ENCODE data around the gene PSMD9. TPM values are rescaled to one million over a fixed set of nuclear protein-coding genes. Genes with fewer than 3 reads are reported as not detected.

Gene PSMD9
- total RNA-seq, 1 experiment from 2014 or later, result 62.7 TPM

DNA sequence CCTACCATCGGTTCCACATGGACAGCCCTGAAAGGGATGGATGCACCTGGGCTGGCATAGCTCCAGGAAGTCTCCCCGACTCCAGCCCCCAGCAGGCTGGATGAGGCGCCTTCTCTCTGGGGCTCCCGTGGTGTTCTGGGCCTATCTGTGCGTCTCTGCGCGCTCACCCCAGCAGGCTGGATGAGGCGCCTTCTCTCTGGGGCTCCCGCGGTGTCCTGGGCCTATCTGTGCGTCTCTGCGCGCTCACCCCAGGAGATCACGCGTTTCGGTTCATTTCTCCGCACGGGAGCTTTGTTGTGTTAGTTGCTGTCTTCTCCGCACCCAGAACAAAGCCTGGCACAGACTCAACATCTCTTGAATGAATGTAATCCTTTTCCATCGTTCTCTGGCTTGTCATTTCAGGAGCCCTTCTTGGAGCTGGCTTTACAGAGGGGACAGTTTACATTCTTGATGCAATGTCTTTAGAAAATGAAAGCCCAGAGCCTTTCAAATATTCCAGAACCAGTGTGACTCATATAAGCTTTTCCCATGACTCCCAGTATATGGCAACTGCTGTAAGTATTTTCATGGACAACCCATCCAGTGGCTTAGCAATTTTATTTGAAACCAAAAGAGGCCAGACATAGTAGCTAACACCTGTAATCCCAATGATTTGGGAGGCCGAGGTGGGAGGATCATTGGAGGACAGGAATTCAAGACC lies 70.1 kb downstream of the PSMD9 start:
- POLR2A ChIA-PET, result interaction anchor here (0.6 kb wide), 1 partner anchor 223 kb away, joined by 5 read pairs; no protein-coding TSS in a partner anchor
- BruUV-seq (replicated peaks), result no TSS peak
- no peaks in the 10 kb centered on the region for H3K27me3 ChIP-seq (ENCODE audit: control insufficient read depth, insufficient read depth, low read length)
- H3K27ac ChIP-seq (ENCODE audit: low read length), result no peak overlapping the region
- no peak for DNase-seq (ENCODE audit: low read depth, low spot score)
- CTCF ChIA-PET, result no interaction called here
- TF ChIP-seq TCF7L2 (IDR thresholded peaks at IDR 0.05; ENCODE audit: low read depth, low read length) (no peak), POLR2AphosphoS5 (IDR thresholded peaks at IDR 0.05; ENCODE audit: low read depth, low read length) (no peak), SIN3A (IDR thresholded peaks at IDR 0.05; ENCODE audit: borderline replicate concordance, insufficient read depth, low read depth, low read length) (no peak)
- TF ChIP-seq, protein P1, sequence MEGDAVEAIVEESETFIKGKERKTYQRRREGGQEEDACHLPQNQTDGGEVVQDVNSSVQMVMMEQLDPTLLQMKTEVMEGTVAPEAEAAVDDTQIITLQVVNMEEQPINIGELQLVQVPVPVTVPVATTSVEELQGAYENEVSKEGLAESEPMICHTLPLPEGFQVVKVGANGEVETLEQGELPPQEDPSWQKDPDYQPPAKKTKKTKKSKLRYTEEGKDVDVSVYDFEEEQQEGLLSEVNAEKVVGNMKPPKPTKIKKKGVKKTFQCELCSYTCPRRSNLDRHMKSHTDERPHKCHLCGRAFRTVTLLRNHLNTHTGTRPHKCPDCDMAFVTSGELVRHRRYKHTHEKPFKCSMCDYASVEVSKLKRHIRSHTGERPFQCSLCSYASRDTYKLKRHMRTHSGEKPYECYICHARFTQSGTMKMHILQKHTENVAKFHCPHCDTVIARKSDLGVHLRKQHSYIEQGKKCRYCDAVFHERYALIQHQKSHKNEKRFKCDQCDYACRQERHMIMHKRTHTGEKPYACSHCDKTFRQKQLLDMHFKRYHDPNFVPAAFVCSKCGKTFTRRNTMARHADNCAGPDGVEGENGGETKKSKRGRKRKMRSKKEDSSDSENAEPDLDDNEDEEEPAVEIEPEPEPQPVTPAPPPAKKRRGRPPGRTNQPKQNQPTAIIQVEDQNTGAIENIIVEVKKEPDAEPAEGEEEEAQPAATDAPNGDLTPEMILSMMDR (IDR thresholded peaks at IDR 0.05), result no peak
- TF ChIP-seq, protein P2, sequence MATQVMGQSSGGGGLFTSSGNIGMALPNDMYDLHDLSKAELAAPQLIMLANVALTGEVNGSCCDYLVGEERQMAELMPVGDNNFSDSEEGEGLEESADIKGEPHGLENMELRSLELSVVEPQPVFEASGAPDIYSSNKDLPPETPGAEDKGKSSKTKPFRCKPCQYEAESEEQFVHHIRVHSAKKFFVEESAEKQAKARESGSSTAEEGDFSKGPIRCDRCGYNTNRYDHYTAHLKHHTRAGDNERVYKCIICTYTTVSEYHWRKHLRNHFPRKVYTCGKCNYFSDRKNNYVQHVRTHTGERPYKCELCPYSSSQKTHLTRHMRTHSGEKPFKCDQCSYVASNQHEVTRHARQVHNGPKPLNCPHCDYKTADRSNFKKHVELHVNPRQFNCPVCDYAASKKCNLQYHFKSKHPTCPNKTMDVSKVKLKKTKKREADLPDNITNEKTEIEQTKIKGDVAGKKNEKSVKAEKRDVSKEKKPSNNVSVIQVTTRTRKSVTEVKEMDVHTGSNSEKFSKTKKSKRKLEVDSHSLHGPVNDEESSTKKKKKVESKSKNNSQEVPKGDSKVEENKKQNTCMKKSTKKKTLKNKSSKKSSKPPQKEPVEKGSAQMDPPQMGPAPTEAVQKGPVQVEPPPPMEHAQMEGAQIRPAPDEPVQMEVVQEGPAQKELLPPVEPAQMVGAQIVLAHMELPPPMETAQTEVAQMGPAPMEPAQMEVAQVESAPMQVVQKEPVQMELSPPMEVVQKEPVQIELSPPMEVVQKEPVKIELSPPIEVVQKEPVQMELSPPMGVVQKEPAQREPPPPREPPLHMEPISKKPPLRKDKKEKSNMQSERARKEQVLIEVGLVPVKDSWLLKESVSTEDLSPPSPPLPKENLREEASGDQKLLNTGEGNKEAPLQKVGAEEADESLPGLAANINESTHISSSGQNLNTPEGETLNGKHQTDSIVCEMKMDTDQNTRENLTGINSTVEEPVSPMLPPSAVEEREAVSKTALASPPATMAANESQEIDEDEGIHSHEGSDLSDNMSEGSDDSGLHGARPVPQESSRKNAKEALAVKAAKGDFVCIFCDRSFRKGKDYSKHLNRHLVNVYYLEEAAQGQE (IDR thresholded peaks at IDR 0.05; ENCODE audit: insufficient read depth in 1 of 2, low read depth in 2 of 2, low read length in 1 of 2), result no peak
- no peaks in the 10 kb centered on the region for H3K4me1 ChIP-seq (ENCODE audit: control insufficient read depth, insufficient read depth, low read length)
- intact Hi-C loops (cut with micrococcal nuclease; ENCODE audit: unreplicated experiment), result no loop called here
- no peaks in the 10 kb centered on the region for H3K9me3 ChIP-seq (ENCODE audit: control insufficient read depth, insufficient read depth, low read depth, low read length)
- H3K36me3 ChIP-seq (ENCODE audit: control insufficient read depth, insufficient read depth, low read length), result no peaks in the 10 kb centered on the region
- no peak for ATAC-seq
- no peak overlapping the region for H3K4me3 ChIP-seq (ENCODE audit: low read depth in 2 of 2, low read length in 2 of 2)
- in situ Hi-C loops (cut with HindIII; ENCODE audit: low pct_unique_long_range_greater_than_20kb, low sequenced_read_pairs), result no loop called here

DNA sequence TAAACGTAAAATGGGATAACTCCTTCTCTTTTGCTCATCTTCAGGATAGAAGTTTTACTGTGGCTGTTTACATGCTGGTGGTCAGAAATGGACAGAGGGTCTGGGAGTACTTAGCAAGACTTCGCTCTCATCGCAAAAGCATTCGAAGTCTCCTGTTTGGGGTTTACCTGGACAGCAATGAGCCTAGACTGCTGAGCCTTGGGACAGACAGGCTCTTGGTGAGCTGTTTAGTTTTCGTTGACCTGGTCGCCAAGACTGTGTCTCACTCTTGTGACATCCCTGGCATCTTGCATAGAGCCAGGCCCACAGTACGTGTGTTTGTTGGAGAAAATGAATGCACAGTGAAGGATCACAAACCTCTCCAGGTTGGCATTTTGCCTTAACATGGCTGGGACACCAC lies 72.0 kb downstream of the PSMD9 start:
- BruUV-seq (replicated peaks), result no TSS peak
- H3K4me3 ChIP-seq (ENCODE audit: low read depth in 2 of 2, low read length in 2 of 2), result no peak overlapping the region
- ChIA-PET POLR2A (no interaction called here), CTCF (no interaction called here)
- H3K27ac ChIP-seq (ENCODE audit: low read length), result no peak overlapping the region
- ATAC-seq (no peak), DNase-seq (ENCODE audit: low read depth, low spot score) (no peak)
- no peaks in the 10 kb centered on the region for H3K36me3 ChIP-seq (ENCODE audit: control insufficient read depth, insufficient read depth, low read length)
- in situ Hi-C loops (cut with HindIII; ENCODE audit: low pct_unique_long_range_greater_than_20kb, low sequenced_read_pairs), result no loop called here
- H3K4me1 ChIP-seq (ENCODE audit: control insufficient read depth, insufficient read depth, low read length), result no peaks in the 10 kb centered on the region
- TF ChIP-seq, protein P2 (IDR thresholded peaks at IDR 0.05; ENCODE audit: insufficient read depth in 1 of 2, low read depth in 2 of 2, low read length in 1 of 2), result no peak
- no peak for TF ChIP-seq SIN3A (IDR thresholded peaks at IDR 0.05; ENCODE audit: borderline replicate concordance, insufficient read depth, low read depth, low read length)
- TF ChIP-seq POLR2AphosphoS5 (IDR thresholded peaks at IDR 0.05; ENCODE audit: low read depth, low read length), result no peak
- TF ChIP-seq TCF7L2 (IDR thresholded peaks at IDR 0.05; ENCODE audit: low read depth, low read length), result no peak
- TF ChIP-seq, protein P1 (IDR thresholded peaks at IDR 0.05), result no peak
- no peaks in the 10 kb centered on the region for H3K27me3 ChIP-seq (ENCODE audit: control insufficient read depth, insufficient read depth, low read length)
- no peaks in the 10 kb centered on the region for H3K9me3 ChIP-seq (ENCODE audit: control insufficient read depth, insufficient read depth, low read depth, low read length)
- intact Hi-C loops (cut with micrococcal nuclease; ENCODE audit: unreplicated experiment), result no loop called here

Measured in Panc1 (cell line).